Effector memory CD4-positive, alpha-beta T cell (primary cell): ENCODE measurements around the gene ITPA.

Source experiments
- DNase-seq, 3 donors: peaks; one replicate each; pipeline ENCODE4 v3.0.0-alpha.2; 2020
- H3K27ac ChIP-seq: 2 replicates; pipeline ENCODE4 v1.7.0; 2013; ENCODE audit warnings: mild to moderate bottlenecking, low read length, moderate library complexity; ENCODE audit not compliant: insufficient read depth, poor library complexity, severe bottlenecking
- H3K27me3 ChIP-seq: replicated peaks from 2 replicates; pipeline ENCODE4 v1.7.0; 2013; ENCODE audit warnings: mild to moderate bottlenecking, low read length; ENCODE audit not compliant: insufficient read depth, control insufficient read depth, poor library complexity, severe bottlenecking
- H3K36me3 ChIP-seq: 2 replicates; pipeline ENCODE4 v1.7.0; 2013; ENCODE audit warnings: mild to moderate bottlenecking, low read length, moderate library complexity; ENCODE audit not compliant: control insufficient read depth, insufficient read depth
- H3K4me1 ChIP-seq: 2 replicates; pipeline ENCODE4 v1.7.0; 2013; ENCODE audit warnings: low read length, mild to moderate bottlenecking; ENCODE audit not compliant: control insufficient read depth, insufficient read depth, poor library complexity, severe bottlenecking
- H3K4me3 ChIP-seq: 2 replicates; pipeline ENCODE4 v1.7.0; 2013; ENCODE audit warnings: low read length, low read depth, mild to moderate bottlenecking; ENCODE audit not compliant: insufficient read depth, poor library complexity, severe bottlenecking
- H3K9me3 ChIP-seq: 2 replicates; pipeline ENCODE4 v1.7.0; 2013; ENCODE audit warnings: mild to moderate bottlenecking, low read length, moderate library complexity; ENCODE audit not compliant: control insufficient read depth

The ITPA gene

DNA sequence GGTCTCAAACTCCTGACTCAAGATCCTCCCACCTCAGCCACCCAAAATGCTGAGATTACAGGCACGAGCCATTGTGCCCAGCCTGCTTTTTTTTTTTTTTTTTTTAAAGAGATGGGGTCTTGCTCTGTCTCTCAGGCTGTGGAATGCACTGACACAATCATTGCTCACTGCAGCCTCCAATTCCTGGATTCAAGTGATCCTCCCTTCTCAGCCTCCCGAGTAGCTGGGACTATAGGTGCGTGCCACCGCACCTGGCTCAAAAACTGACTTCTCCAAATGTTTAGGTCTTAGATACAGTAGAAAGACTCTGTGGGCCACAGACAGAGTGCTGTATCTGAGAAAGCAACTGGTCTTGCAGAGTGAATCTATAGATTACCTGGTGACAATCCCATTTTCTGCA lies 60.8 kb downstream of the ITPA start:
- H3K4me3 ChIP-seq: no peak overlapping the region
- no peak overlapping the region for H3K27ac ChIP-seq
- H3K9me3 ChIP-seq: no peaks in the 10 kb centered on the region
- peaks cover 6% of the 10 kb centered on the region for H3K36me3 ChIP-seq
- no peak for DNase-seq
- no peaks in the 10 kb centered on the region for H3K27me3 ChIP-seq
- no peaks in the 10 kb centered on the region for H3K4me1 ChIP-seq

DNA sequence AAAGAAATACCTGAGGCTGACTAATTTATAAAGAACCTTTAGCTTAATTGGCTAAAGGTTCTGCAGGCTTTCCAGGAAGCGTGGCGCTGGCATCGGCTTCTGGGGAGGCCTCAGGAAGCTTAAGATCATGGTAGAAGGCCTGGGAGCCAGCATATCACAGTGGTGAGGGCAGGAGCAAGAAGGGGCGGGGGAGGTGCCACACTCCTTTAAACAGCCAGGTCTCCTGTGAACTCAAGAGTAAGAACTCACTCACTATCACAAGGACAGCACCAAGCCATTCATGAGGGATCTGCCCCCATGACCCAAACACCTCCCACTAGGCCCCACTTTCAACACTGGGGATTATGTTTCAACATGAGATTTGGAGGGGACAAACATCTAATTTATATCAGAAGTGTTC lies 64.1 kb downstream of the ITPA start:
- Histone ChIP-seq H3K9me3 (no peaks in the 10 kb centered on the region), H3K27me3 (no peaks in the 10 kb centered on the region), H3K4me1 (no peaks in the 10 kb centered on the region), H3K27ac (no peak overlapping the region), H3K36me3 (peaks cover 15% of the 10 kb centered on the region), H3K4me3 (no peak overlapping the region)
- DNase-seq: no peak
